SU-DHL-6 (cell line): ENCODE data around the gene ATP11C.

Experiments
- H2AFZ ChIP-seq: fragments of 200-600 bp; sonication (generic); 2 replicates; pipeline ENCODE4 v1.6.1; 2014; ENCODE audit warnings: low read depth, mild to moderate bottlenecking, moderate library complexity, mixed read lengths, antibody characterized with exemption, low read length; ENCODE audit not compliant: severe bottlenecking
- H3F3A ChIP-seq: fragments of 200-600 bp; shearing (Covaris generic); 2 replicates; pipeline ENCODE4 v1.6.0; 2016; ENCODE audit warnings: antibody characterized with exemption, mild to moderate bottlenecking; ENCODE audit not compliant: insufficient read depth
- H3K27ac ChIP-seq: fragments of 200-600 bp; sonication (generic); 2 replicates; pipeline ENCODE4 v1.5.1; 2016; ENCODE audit warnings: low read depth, mild to moderate bottlenecking, low read length, moderate library complexity, mixed read lengths
- H3K27me3 ChIP-seq: fragments of 200-600 bp; sonication (generic), shearing (Covaris generic); 2 replicates; pipeline ENCODE4 v1.6.0; 2014; ENCODE audit warnings: mild to moderate bottlenecking, low read length
- H3K36me3 ChIP-seq: fragments of 200-600 bp; sonication (generic); 2 replicates; pipeline ENCODE4 v1.6.1; 2014; ENCODE audit warnings: mild to moderate bottlenecking, low read length, mixed read lengths
- H3K4me2 ChIP-seq: fragments of 300-600, 200-600 bp; shearing (Covaris generic), sonication (generic); 2 replicates; pipeline ENCODE4 v1.6.0; 2014; ENCODE audit warnings: low read length, low read depth, mild to moderate bottlenecking; ENCODE audit not compliant: poor library complexity, severe bottlenecking
- H3K4me3 ChIP-seq: fragments of 200-600 bp; sonication (generic); 2 replicates; pipeline ENCODE4 v1.5.1; 2014; ENCODE audit warnings: antibody characterized with exemption, low read length, mild to moderate bottlenecking, mixed read lengths; ENCODE audit not compliant: insufficient read depth, poor library complexity, severe bottlenecking
- H3K79me2 ChIP-seq: fragments of 200-600 bp; sonication (generic); 2 replicates; pipeline ENCODE4 v1.6.1; 2014; ENCODE audit warnings: mild to moderate bottlenecking, low read length, moderate library complexity; ENCODE audit not compliant: insufficient read depth
- H3K9ac ChIP-seq: fragments of 200-600 bp; sonication (generic); 2 replicates; pipeline ENCODE4 v1.7.0; 2014; ENCODE audit warnings: mild to moderate bottlenecking, low read length
- H3K9me2 ChIP-seq: fragments of 200-600 bp; sonication (generic); replicated peaks from 2 replicates; pipeline ENCODE4 v1.6.1; 2014; ENCODE audit warnings: low read length; ENCODE audit not compliant: insufficient read depth
- H3K9me3 ChIP-seq: fragments of 200-600 bp; sonication (generic); 2 replicates; pipeline ENCODE4 v1.6.1; 2014; ENCODE audit warnings: low read length, mixed read lengths; ENCODE audit not compliant: insufficient read depth
- H4K20me1 ChIP-seq: fragments of 200-600 bp; sonication (generic); 2 replicates; pipeline ENCODE4 v1.6.1; 2014; ENCODE audit warnings: low read depth, mild to moderate bottlenecking, antibody characterized with exemption, low read length, moderate library complexity, mixed read lengths
- EZH2phosphoT487 ChIP-seq: fragments of 200-600 bp; sonication (generic), shearing (Covaris generic); conservative IDR thresholded peaks from 2 replicates; pipeline ENCODE4 v1.6.1; 2018; ENCODE audit warnings: mild to moderate bottlenecking, antibody characterized with exemption, low read length, moderate library complexity, mixed read lengths
- TF ChIP-seq, protein P1 (sequence below): fragments of 200-600 bp; sonication (generic); IDR thresholded peaks from one replicate; pipeline ENCODE4 v1.5.1; 2017; ENCODE audit warnings: antibody characterized with exemption, mild to moderate bottlenecking, low read length, moderate library complexity; ENCODE audit not compliant: insufficient read depth, poor library complexity, severe bottlenecking

ATP11C gene

DNA sequence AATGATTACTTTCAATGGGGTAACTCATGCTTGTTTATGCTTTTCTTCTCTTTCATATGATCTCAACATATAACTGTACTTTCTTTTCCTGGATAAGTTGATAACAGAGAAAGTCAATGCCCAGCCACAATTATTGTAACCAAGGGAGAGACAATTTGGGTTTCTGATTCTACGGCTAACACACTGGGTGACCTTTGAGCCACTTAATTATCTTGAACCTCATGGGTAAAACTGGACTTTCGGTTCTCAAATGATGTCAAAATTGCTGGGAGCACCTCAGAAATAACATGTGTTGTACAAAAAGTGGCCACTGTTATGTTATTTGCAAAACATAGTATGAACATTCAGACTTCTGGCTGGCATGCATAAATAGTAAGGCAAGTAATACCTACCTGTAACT is 145.3 kb downstream of the ATP11C start:
- no peak overlapping the region for H3K9ac ChIP-seq
- no peaks in the 10 kb centered on the region for H3K9me3 ChIP-seq
- H3K27ac ChIP-seq: no peak overlapping the region
- H3K4me2 ChIP-seq: no peak overlapping the region
- no peaks in the 10 kb centered on the region for H3K9me2 ChIP-seq
- H3K36me3 ChIP-seq: no peaks in the 10 kb centered on the region
- H2AFZ ChIP-seq: no peak overlapping the region
- H3K4me3 ChIP-seq: no peak overlapping the region
- H3F3A ChIP-seq: no peaks in the 10 kb centered on the region
- TF ChIP-seq EZH2phosphoT487: no peak
- TF ChIP-seq, protein P1, sequence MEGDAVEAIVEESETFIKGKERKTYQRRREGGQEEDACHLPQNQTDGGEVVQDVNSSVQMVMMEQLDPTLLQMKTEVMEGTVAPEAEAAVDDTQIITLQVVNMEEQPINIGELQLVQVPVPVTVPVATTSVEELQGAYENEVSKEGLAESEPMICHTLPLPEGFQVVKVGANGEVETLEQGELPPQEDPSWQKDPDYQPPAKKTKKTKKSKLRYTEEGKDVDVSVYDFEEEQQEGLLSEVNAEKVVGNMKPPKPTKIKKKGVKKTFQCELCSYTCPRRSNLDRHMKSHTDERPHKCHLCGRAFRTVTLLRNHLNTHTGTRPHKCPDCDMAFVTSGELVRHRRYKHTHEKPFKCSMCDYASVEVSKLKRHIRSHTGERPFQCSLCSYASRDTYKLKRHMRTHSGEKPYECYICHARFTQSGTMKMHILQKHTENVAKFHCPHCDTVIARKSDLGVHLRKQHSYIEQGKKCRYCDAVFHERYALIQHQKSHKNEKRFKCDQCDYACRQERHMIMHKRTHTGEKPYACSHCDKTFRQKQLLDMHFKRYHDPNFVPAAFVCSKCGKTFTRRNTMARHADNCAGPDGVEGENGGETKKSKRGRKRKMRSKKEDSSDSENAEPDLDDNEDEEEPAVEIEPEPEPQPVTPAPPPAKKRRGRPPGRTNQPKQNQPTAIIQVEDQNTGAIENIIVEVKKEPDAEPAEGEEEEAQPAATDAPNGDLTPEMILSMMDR: no peak
- H3K79me2 ChIP-seq: no peaks in the 10 kb centered on the region
- no peaks in the 10 kb centered on the region for H4K20me1 ChIP-seq
- no peaks in the 10 kb centered on the region for H3K27me3 ChIP-seq

DNA sequence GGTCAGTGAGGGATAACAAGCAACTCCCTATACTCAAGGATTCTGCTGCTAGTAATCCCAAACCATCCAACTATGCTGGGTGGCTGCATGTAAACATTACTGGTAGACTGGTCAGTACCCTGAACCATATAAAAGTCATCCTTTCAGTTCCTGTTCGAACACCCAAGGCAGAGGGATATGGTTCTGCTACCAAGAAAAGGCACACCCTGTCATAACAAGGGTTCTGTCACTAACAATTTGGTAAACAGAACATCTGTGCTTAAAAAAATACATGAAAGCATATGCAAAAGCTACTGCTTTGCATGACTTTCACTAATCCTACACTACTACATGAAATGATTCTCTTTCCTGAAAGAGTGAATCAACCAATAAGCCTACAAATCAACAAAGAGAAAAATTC is 148.0 kb downstream of the ATP11C start:
- Histone ChIP-seq H3F3A (no peaks in the 10 kb centered on the region), H3K36me3 (no peaks in the 10 kb centered on the region), H3K9me3 (no peaks in the 10 kb centered on the region), H3K9me2 (no peaks in the 10 kb centered on the region), H3K79me2 (no peaks in the 10 kb centered on the region), H2AFZ (no peak overlapping the region), H4K20me1 (no peaks in the 10 kb centered on the region), H3K4me3 (no peak overlapping the region), H3K4me2 (no peak overlapping the region), H3K9ac (no peak overlapping the region), H3K27ac (no peak overlapping the region), H3K27me3 (no peaks in the 10 kb centered on the region)
- no peak for TF ChIP-seq EZH2phosphoT487
- TF ChIP-seq, protein P1: no peak

DNA sequence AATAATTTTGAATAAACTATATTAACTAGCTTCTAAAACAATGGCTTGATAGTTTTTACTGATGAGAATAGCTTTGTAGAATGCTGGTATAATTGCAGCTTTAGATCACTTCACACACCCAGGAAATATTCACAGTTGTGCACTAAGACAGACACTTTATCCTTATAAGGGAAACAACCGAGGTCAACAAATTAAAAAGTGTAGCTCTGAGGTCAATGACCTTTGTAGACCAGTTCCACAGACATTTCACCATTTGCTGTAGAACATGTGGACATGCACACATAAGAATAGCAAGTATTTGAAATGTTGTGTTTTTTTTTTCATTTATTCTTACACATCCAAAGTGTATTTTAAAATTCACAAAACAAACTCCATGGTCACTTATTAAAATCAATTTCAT is 148.9 kb downstream of the ATP11C start:
- Histone ChIP-seq H3K27ac (no peak overlapping the region), H3K9ac (no peak overlapping the region), H3K9me3 (no peaks in the 10 kb centered on the region), H3K79me2 (no peaks in the 10 kb centered on the region), H4K20me1 (no peaks in the 10 kb centered on the region), H2AFZ (no peak overlapping the region), H3K36me3 (no peaks in the 10 kb centered on the region), H3K4me2 (no peak overlapping the region), H3K4me3 (no peak overlapping the region), H3K9me2 (no peaks in the 10 kb centered on the region), H3K27me3 (no peaks in the 10 kb centered on the region), H3F3A (no peaks in the 10 kb centered on the region)
- TF ChIP-seq EZH2phosphoT487: no peak
- TF ChIP-seq, protein P1: no peak
